ENCODE data around the gene ACTN2.
"Not testable (repeated sequence)": the region's sequence is repeated elsewhere in the genome, so short reads cannot be mapped to it uniquely, and the experiment has no call there.

ACTN2 gene

DNA sequence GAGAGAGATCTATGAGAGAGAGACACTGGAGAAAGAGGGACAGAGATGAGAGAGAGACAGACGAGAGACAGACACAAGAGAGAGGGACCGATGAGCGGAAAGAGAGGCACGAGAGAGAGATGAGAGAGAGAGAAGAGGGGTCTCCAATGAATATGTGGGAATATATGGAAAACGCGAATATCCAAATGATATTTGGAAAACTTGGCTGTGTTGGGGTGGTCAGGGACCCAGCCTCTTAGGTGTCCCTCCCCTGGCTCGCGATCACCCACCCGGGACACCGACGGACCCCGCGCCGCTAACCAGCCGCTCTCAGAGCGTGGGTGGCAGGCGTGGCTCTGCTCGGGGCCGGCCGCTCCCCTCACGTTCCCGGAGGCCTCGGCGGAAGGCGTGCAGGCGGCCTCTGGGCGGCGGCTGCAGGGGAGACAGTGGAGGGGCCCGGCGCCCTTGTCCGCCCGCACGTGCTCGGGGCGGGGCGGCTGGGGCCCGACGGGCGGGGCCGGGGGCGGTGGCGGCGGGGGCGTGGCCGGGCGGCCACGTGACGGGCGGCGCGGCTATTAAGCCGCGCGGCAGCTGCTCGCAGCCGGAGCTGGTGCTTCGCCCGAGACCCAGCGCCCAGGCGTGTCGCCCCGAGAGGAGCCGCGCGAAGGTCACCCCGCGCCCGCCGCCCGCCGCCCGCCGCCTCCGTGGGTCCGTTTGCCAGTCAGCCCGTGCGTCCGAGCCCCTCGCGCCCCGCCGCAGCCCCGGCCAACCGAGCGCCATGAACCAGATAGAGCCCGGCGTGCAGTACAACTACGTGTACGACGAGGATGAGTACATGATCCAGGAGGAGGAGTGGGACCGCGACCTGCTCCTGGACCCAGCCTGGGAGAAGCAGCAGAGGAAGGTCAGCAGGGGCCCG is at the start of gene ACTN2:
Gene ACTN2, plus strand, starts transcription at position 583 of the 898 bp plus-strand sequence. Its CDS starts 175 bp downstream, at position 758.
- peak; percentile 25 for DNase-seq (ENCODE audit: low read depth)

DNA sequence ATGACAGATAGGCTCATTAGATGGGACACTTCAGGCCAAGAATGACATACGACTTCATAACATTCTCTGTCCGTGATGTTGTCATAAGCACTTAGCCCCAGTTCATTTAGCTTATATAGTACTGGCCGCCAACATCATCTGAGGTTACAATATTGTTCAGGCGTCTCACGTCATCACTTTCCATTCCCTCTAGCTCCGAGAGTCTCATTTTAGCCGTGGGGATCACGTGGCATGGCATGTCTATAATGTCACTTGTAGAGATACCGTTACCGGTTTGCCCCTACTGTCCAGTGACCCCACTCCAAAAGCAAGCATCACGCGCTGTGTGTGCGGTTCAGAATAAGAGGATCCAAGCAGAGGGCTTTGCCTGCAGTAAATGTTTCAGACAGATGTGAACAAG is 47.4 kb upstream of the ACTN2 start:
- no peak for DNase-seq (ENCODE audit: low read depth)

DNA sequence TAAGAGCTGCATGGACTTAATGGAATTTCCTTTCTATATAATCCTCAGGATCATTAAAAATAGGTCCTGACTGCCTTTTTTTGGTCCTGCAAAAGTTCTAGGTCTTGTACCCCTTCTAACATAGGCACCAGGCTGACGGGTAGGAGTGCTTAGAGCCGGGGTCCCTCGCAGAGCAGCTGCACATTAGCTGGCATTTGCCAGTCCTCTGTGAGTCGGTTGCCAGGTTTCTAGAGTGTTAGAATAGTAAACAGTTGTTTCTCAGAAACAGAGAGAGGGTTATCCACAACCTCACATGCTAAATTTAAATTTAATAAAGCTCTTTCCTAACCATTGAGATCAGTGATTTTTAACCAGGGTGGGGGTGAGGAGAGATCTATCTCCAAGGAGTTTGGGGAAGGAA is 46.6 kb upstream of the ACTN2 start:
- DNase-seq (ENCODE audit: low read depth) = no peak

DNA sequence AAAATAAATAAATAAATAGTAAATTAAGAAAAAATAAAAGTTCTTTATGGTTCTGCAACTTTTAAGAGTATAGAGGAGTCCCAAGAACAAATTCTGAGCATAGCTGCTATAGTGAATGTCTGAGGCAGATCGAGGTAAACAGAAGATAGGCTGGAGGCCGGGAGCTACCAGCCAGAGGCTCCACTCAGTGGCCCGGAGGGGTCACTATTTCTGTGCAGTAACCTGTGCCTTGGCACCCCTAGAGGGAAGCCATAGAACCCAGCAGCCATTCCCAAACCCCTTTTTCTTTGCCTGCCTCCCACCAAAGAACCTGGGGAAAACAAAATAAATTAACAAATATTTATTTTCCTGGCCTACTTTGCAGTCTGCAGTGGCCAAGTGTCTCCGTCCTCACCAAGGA is 43.5 kb upstream of the ACTN2 start:
- DNase-seq (ENCODE audit: low read depth) = no peak

DNA sequence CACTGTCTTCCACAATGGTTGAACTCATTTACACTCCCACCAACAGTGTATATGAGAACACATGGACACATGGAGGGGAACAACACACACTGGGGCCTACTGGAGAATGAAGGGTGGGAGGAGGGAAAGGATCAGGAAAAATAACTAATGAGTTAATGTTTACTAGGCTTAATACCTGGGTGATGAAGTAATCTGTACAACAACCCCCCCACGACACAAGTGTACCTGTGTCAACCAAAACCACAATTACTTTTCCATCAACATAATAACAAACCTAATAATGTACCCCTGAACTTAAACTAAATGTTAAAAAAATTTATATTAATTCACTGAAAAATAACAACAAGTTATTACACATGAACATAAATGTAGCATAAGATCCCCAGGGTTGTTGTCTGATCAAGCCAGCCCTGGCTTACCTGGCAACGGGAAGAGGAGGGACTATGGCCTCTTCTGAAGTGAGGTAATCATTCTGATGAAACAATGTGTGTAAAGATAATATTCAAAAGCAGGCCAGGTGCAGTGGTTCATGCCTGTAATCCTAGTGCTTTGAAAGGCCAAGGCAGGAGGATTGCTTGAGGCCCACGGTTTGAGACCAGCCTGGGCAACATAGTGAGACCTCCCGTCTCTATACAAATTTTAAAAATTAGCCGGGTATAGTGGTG is 41.2 kb upstream of the ACTN2 start:
- no peak for DNase-seq (ENCODE audit: low read depth)

DNA sequence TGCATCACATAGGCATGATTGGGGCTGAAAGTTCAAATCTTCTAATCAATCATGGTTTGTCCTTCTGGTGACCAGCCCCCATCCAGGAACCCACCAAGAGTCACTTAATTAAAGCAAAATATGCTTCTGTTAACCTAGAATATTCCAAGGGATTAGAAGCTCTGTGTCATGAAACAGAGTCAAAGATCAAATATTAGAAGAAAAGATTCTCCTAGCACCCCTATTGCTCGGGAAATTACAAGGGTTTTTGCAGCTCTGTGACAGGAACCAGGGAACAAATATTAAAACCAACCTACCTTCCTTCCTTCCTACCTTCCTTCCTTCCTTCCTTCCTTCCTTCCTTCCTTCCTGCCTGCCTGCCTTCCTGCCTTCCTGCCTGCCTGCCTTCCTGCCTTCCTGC is 31.8 kb upstream of the ACTN2 start:
- DNase-seq (ENCODE audit: low read depth) = no peak

DNA sequence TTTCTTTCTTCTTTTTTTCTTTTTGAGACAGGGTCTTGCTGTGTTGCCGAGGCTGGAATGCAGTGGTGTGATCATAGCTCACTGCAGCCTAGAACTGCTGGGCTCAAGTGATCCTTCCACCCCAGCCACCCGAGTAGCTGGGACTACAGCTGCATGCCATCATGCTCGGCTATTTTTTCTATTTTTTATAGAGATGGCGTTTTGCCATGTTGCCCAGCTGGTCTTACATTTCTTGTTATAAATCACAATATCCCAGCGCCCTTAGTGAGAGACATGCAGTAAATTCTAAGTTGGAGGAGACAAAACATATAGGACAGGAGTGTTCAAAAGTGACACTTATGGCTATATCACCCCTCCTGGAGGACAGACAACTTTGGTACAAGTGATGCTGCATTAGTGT is 31.3 kb upstream of the ACTN2 start:
- DNase-seq (ENCODE audit: low read depth) = no peak

DNA sequence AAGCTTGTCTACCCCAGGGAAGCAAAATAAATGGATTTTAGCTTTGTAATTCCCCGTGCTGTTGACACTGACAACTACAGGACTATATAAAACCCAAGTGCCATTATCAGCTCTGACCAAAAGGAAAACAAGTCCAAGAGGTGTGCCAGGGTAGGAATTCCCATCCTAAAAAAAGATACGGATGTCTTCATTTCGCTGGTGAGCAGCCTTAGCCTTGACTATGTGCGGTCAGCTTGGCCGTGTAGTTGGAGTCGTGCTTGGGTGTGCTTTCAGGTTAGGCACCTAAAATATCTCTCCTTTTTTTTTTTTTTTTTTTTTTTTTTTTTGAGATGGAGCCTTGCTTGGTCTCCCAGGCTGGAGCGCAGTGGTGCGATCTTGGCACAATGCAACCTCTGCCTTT is 28.9 kb upstream of the ACTN2 start:
- no peak for DNase-seq (ENCODE audit: low read depth)

DNA sequence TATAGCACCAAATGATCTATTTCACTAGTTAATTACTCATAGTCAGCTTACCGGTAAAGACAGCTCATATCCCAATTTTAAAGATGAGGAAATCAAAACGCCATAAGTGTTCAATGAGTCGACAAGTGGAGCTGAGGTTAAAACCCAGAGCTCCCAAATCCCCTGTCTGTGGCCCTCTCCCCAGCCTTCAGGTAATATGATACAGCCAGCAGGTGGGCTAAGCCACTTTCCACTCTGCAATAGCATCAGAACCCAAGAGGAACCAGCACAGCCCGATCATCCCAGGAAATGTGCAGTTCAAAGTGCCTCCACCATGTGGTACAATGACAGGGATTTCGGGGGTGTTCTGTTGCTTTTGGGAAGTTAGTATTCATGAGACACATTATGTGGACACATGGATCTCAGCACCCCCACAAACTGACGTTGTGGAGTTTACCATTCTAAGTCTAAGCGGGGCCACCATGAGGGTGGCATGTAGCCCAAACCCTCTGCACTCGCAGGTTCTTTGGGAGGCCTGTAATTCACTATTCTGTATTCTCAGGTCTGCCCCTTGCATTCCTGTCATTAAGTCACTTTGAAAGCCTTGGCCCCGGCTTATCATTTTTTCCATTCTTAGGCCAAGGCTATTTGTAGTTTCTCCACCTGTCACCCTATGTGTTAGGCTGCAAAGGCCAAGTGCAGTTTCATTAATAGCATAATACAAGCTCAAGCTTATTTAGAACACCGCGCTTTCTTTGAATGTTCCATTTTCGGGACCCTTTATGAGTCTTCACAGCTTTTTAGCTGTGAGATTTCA is 26.3 kb upstream of the ACTN2 start:
- DNase-seq (ENCODE audit: low read depth) = no peak

DNA sequence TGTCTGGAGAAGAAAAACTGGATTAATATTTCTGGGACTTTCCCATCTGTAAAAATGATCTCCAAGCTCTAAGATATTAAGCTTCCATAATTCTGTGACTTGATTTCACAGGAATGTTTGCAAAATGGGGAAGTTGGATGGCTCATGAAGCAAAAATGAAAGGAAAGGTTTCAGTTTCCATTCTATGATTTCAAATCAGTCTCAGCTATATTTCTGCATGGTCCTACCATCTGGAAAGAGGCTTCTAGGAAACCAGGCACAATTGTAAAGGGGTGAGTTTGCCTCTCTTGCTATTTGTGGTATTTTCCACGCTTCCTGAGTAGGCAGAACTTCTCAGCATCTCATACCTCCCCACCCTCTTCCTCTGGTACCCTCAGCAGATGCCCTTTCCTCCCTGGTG is 22.4 kb upstream of the ACTN2 start:
- no peak for DNase-seq (ENCODE audit: low read depth)

DNA sequence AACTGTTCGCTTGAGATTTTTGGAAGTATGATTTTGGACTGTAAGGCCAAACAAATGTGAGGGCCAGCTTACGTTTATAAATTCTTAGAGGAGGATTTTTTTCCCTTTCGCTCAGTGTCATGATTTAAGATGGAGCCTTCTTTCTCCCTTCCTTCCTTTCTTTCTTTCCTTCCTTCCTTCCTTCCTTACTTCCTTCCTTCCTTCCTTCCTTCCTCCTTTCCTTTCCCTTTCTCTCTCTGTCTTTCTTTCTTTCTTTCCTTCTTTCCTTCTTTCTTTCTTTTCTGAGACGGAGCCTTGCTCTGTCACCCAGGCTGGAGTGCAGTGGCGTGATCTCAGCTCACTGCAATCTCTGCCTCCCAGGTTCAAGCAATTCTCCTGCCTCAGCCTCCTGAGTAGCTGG is 17.4 kb upstream of the ACTN2 start:
- not testable (repeated sequence) for DNase-seq (ENCODE audit: low read depth)

DNA sequence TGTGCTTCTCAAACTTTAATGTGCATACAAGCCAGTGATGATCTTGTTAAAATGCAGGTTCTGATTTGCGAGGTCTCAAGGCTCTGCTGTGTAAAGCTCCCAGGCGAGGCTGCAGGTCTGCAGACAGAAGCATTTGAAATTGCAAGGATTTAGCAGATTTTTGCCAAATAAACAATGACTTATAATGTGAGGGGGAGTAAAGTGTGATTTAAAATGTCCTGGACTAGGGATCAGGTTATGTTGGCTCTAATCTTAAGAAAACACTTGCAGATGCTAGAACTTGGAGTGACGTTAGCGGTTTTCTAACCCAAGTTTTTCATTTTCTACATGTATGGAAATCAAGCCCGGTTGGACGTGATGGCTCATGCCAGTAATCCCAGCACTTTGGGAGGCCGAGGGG is 16.2 kb upstream of the ACTN2 start:
- no peak for DNase-seq (ENCODE audit: low read depth)

DNA sequence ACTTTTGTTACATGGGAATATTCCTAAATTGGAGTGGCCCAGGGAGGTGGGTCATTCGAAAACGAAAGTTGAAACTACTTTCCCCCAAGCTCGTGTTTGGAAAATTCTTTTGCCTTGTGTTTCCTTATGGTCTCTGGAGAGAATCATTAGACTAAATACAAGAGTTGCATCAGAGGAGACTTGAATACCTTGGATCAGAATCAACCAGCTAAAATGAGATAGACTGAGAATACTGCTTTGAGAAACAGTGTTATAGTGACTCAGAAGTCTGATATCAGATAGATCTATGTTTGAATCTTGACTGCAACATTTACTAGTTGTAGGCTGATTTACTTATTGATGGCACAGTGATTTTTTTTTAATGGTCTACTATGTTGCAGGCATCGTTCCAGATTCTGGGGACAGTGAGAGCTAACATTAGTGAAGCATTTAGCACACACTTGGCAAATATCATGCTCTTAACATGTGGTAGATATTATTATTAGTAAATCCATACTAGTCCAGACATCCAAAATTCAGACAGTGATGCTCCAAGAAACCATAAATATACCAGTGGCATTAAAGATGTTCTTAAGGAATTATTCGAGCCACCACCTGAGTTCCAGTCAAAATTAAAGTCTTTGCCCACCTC is 12.9 kb upstream of the ACTN2 start:
- no peak for DNase-seq (ENCODE audit: low read depth)

DNA sequence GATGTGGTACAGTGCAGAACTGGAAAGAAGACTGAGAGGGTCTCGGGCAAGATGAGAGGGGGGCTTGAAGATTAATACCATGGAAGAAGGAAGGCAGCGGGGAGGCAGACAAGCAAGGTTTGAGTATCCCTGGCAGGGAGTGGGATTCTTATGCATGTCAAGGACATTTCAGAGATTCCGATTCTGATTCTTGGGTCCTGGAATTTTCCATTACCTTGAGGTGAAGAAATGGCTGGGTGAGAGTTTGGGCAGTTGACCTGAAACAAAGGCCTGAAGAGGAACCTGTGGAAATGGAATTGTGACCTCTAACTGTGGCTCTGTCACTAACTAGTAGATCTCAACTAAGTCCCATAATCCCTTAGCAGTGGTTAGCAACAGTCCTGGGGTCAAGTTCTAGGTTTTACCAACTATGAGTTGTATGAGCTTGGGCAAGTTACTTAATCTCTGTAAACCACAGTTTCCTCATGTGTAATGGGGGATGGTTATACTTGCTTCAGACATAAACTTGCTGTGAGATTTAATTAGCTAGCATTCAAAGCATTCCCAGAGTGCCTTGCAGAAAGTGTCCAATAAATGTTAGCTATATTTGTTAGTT is 8.6 kb upstream of the ACTN2 start:
- DNase-seq (ENCODE audit: low read depth) = no peak

DNA sequence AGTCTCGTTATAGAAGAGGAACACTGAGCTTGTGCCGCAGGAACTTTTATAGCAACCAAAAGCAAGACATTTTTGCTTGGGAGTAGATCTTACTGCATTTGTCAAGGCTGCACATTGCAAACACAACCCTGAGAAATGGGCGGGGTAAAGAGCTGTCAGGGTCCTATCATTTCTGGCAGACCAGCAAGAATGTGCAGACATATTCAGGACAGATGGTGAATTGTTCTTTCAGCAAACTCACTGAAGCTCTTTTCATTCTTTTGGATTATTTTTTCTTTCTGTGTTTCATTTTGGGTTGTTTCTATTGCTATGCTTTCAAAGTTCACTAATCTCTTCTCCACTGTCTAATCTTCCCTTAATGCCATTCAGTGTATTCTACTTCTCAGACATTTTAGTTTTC is 5.1 kb upstream of the ACTN2 start:
- no peak for DNase-seq (ENCODE audit: low read depth)

DNA sequence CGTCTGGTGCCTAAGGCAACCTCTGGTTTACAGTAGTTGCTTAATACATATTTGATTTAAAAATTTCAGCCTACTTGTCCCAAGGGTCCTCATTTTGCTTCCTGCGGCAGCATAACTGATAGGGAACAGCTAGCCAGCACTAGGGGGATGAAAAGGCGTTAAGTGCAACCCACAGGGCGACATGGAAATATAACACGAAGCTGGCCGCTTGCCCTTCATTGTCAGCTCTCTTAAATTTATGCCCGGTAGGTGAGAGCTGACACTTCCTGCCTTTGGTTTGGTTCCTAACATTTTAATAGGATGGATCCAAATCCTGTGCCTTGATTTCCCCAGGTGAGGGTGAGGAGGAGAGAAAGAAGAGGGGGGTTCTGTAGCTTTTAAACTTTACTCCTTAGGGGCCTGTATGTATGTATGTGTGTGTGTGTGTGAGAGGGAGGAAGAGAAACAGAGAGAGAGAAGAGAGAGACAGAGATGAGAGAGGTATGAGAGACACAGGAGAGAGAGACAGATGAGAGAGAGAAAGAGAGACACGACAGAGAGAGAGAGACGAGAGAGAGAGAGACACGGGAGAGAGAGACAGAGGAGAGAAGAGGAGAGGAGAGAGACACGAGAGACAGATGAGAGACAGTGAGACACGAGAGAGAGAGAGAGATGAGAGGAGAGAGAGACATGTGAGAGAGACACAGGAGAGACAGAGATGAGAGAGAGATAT is 938 bp upstream of the ACTN2 start:
- no peak for DNase-seq (ENCODE audit: low read depth)

DNA sequence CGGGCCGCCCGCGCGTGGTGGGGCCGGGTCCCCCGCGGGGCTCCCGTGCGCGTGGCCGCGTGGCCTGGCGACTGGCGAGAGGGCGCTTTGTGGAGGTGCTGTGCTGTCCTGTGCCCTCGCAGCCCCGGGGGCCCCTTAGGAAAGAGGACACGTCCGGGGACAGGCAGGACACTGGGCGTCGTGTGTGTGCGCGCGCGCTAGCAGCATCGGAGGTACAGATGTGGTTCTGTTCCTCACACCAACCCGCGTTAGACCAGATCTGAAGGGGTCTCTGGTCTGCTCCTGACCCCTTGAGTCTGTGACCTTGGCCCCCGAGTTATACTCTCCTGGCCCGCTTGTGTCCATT is 489 bp downstream of the ACTN2 start:
- no peak for DNase-seq (ENCODE audit: low read depth)

DNA sequence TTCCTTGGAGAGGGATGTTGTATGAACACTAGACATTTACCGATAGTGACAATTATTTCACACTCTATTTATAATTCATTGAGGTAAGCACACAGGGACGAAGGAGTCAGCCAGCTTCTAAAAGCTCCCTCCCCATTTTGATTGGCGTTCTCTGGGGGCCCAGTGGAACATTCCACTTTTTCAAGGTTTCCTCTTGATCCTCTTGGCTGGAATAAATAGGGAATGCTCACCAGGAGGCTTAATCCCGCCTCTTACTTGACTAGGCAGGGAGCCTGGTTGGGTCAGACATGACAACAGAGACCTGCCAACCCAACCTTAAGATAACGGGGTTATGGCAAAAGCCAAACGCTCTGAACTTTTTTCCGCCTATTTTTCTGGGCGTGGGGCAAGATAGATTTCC is 974 bp downstream of the ACTN2 start:
- no peak for DNase-seq (ENCODE audit: low read depth)

DNA sequence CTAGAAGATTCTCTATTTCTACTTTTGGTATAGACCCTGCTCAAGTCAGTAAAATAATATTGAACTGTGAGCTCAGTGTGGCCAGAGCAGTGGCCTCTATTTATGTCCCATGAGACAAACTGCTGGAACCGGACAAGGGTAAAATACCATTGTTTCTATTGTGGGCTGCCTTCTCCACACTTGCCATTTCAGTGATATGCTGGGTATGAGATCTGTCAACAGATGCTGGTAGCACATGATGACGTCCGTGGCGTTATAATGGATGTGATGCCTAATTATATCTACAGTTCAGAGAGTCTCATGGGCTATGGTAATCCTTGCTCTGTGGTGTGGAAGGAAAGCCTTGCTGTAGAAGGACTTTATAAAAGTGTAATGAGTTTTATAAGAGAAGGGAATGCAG is 2.4 kb downstream of the ACTN2 start:
- DNase-seq (ENCODE audit: low read depth) = no peak

DNA sequence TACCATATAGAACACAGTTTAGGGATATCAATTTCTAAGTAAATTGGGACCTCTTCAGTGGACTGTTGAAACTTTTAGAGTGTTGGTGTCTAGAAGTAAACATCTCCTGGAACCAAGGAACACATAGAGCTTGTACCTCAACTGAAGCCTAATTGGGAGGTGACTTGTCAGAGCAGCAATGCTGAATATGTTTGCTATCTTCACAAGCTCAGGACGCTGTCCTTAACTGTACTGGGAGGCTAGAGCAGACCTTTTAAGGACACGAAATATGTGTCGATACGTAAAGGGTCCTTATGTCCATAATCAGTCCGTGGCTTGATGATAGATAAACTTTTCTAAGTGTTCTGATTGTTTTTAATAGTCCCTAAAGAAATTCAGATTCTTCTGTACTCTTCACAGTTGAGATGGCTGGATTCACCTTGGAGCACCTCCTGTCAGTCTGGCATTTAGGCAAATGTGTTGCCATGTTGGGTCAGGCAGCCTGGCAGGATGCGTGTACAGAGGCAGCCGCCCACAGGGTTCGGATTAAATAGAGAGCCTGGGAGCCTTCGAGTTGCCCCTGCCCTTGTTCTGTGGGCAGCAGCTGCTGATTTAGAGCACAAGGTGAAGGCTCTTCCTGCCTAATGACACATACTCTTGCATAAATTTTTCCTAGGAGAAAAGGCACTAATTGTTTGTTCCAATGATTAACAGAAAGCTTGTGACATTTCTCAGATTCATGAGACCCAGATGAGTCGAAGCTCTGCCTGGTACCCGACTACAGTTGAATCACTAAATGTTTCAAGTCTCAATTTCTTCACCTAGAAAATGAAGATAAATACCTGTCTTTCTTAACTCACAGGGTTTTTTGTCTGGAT is 3.6 kb downstream of the ACTN2 start:
- DNase-seq (ENCODE audit: low read depth) = no peak

All from CMK (cell line).